ENCODE results near the gene RIF1. TPM values are rescaled to one million over a fixed set of nuclear protein-coding genes. Genes with fewer than 3 reads are reported as not detected.

Gene RIF1
- total and polyA plus RNA-seq, 9 of the 15 experiments (the other 6 are each of a cell fraction or from before 2014, with no cell fraction given), result 11.0 to 109 (median 44.2) TPM

GRCh38 chr2:151380580-151381235 is 29.0 kb upstream of the RIF1 start (continued):
- TF ChIP-seq E2F8 (IDR thresholded peaks at IDR 0.05; ENCODE audit: low read depth, partially characterized antibody) (no peak), ZNF830 (CRISPR knock-in tag; IDR thresholded peaks at IDR 0.05) (peak; percentile 87; the same call in 1 of the 2 replicates), ZNF197 (CRISPR knock-in tag; IDR thresholded peaks at IDR 0.05; ENCODE audit: low read depth) (peak; percentile 100), HBP1 (CRISPR knock-in tag; IDR thresholded peaks at IDR 0.05) (peak; percentile 98), GTF2A2 (tag; IDR thresholded peaks at IDR 0.05) (peak; percentile 98), ZNF75A (CRISPR knock-in tag; IDR thresholded peaks at IDR 0.05) (peak; percentile 89), NFIX (CRISPR knock-in tag; IDR thresholded peaks at IDR 0.05; ENCODE audit: low read depth) (peak; percentile 44; the same call in 1 of the 2 replicates), TRIM24 (IDR thresholded peaks at IDR 0.05) (peak in 1 of 2 experiments; percentile 62; a peak in 1 of 4 replicates), PRPF4 (IDR thresholded peaks at IDR 0.05; ENCODE audit: insufficient read depth, low read depth, low read length, poor library complexity, severe bottlenecking) (no peak), ZKSCAN8 (CRISPR knock-in tag; IDR thresholded peaks at IDR 0.05) (peak; percentile 98), ZNF586 (CRISPR knock-in tag; conservative IDR thresholded peaks at IDR 0.05) (peak; percentile 96), NFXL1 (CRISPR knock-in tag; IDR thresholded peaks at IDR 0.05) (peak; percentile 97), SMAD4 (CRISPR knock-in tag; conservative IDR thresholded peaks at IDR 0.05) (peak; percentile 100), SAP30 (IDR thresholded peaks at IDR 0.05; ENCODE audit: borderline replicate concordance, insufficient read depth, low read depth, low read length, poor library complexity, severe bottlenecking) (no peak), NR2C1 (IDR thresholded peaks at IDR 0.05) (peak; percentile 40; the same call in 1 of the 2 replicates), NR2C1 (tag; IDR thresholded peaks at IDR 0.05) (peak; percentile 96), IFI16 (CRISPR knock-in tag; IDR thresholded peaks at IDR 0.05) (peak; percentile 95), ZNF134 (CRISPR knock-in tag; conservative IDR thresholded peaks at IDR 0.05) (peak; percentile 91), ZNF77 (CRISPR knock-in tag; IDR thresholded peaks at IDR 0.05) (peak; percentile 60; the same call in 1 of the 2 replicates), ZFPM2 (CRISPR knock-in tag; IDR thresholded peaks at IDR 0.05) (peak; percentile 91), ZNF644 (tag; IDR thresholded peaks at IDR 0.05; ENCODE audit: low read depth) (peak; percentile 96), STAT5A (IDR thresholded peaks at IDR 0.05; ENCODE audit: borderline replicate concordance, low read length) (peak; percentile 26; the same call in 1 of the 2 replicates), SIN3B (IDR thresholded peaks at IDR 0.05; ENCODE audit: low read depth) (no peak), BACH1 (tag; IDR thresholded peaks at IDR 0.05) (peak; percentile 97)
- TF ChIP-seq, protein P1, sequence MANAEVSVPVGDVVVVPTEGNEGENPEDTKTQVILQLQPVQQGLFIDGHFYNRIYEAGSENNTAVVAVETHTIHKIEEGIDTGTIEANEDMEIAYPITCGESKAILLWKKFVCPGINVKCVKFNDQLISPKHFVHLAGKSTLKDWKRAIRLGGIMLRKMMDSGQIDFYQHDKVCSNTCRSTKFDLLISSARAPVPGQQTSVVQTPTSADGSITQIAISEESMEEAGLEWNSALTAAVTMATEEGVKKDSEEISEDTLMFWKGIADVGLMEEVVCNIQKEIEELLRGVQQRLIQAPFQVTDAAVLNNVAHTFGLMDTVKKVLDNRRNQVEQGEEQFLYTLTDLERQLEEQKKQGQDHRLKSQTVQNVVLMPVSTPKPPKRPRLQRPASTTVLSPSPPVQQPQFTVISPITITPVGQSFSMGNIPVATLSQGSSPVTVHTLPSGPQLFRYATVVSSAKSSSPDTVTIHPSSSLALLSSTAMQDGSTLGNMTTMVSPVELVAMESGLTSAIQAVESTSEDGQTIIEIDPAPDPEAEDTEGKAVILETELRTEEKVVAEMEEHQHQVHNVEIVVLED (CRISPR knock-in tag; IDR thresholded peaks at IDR 0.05), result peak; percentile 80

All from K562 (cell line).